ENCODE results near the gene CD83. TPM values are rescaled to one million over a fixed set of nuclear protein-coding genes. Genes with fewer than 3 reads are reported as not detected.

CD83 gene
- total and polyA plus RNA-seq, 2 of the 8 experiments (the other 6 are each of a cell fraction or from before 2014, with no cell fraction given), result 4.6 to 8.5 TPM

DNA sequence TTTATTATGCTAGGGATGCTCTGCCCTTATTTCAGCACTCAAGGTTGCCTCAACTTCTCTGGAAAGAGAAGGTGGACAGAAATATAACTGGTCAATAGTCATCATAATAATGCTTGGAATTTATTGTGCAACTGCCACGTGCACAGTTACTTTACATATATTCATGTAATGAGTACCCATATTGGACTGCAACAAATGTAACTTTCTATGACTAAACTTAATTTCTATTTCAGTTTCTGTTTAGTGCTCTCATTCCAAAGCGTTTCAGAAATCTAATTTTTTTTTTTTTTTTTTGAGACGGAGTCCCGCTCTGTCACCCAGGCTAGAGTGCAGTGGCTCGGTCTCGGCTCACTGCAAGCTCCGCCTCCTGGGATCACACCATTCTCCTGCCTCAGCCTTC, 28.3 kb upstream of the CD83 start (continued):
- TF ChIP-seq EGR1 (IDR thresholded peaks at IDR 0.05; ENCODE audit: borderline replicate concordance, low read depth, low read length), result no peak
- no peak for TF ChIP-seq RBBP5 (IDR thresholded peaks at IDR 0.05; ENCODE audit: borderline replicate concordance, low read depth, low read length)
